GM23248 (cell line): ENCODE measurements around the gene LTBP3. TPM values are rescaled to one million over a fixed set of nuclear protein-coding genes. Genes with fewer than 3 reads are reported as not detected.

Source experiments
- DNase-seq: peaks from one replicate; pipeline ENCODE4 v3.0.0-alpha.2; 2015
- H2AFZ ChIP-seq: fragments of 200-600 bp; sonication (generic); 2 replicates; pipeline ENCODE4 v1.6.1; 2016; ENCODE audit warnings: antibody characterized with exemption
- H3F3A ChIP-seq: fragments of 200-600 bp; sonication (generic); 2 replicates; pipeline ENCODE4 v1.6.1; 2016; ENCODE audit warnings: mild to moderate bottlenecking, antibody characterized with exemption, mixed run types; ENCODE audit not compliant: insufficient read depth
- H3K27ac ChIP-seq: fragments of 200-600 bp; sonication (generic); 2 replicates; pipeline ENCODE4 v1.5.1; 2016; ENCODE audit warnings: mild to moderate bottlenecking
- H3K27me3 ChIP-seq: fragments of 200-600 bp; sonication (generic); replicated peaks from 2 replicates; pipeline ENCODE4 v1.6.1; 2016; ENCODE audit warnings: mild to moderate bottlenecking; ENCODE audit not compliant: insufficient read depth
- H3K36me3 ChIP-seq: fragments of 200-600 bp; sonication (generic); 2 replicates; pipeline ENCODE4 v1.6.1; 2016; ENCODE audit warnings: low read depth, mild to moderate bottlenecking
- H3K4me1 ChIP-seq: fragments of 200-600 bp; sonication (generic); 2 replicates; pipeline ENCODE4 v1.6.1; 2016; ENCODE audit warnings: mild to moderate bottlenecking; ENCODE audit not compliant: insufficient read depth
- H3K4me2 ChIP-seq: fragments of 200-600 bp; sonication (generic); one replicate; pipeline ENCODE4 v1.6.1; 2016; ENCODE audit warnings: mild to moderate bottlenecking; ENCODE audit not compliant: unreplicated experiment
- H3K4me3 ChIP-seq: fragments of 200-600 bp; sonication (generic); 2 replicates; pipeline ENCODE4 v1.5.1; 2016; ENCODE audit warnings: mild to moderate bottlenecking
- H3K79me2 ChIP-seq: fragments of 200-600 bp; sonication (generic); 2 replicates; pipeline ENCODE4 v1.6.1; 2016; ENCODE audit warnings: mild to moderate bottlenecking; ENCODE audit not compliant: insufficient read depth
- H3K9ac ChIP-seq: fragments of 200-600 bp; sonication (generic); 2 replicates; pipeline ENCODE4 v1.6.1; 2016; ENCODE audit warnings: mild to moderate bottlenecking
- H3K9me2 ChIP-seq: fragments of 200-600 bp; sonication (generic); 2 replicates; pipeline ENCODE4 v1.6.1; 2016; ENCODE audit warnings: mixed run types, mild to moderate bottlenecking, moderate library complexity; ENCODE audit not compliant: insufficient read depth
- H3K9me3 ChIP-seq: fragments of 200-600 bp; sonication (generic); one replicate; pipeline ENCODE4 v1.6.1; 2017; ENCODE audit warnings: low read depth
- H4K20me1 ChIP-seq: fragments of 200-600 bp; sonication (generic); 2 replicates; pipeline ENCODE4 v1.6.0; 2016; ENCODE audit not compliant: insufficient read depth
- EZH2 ChIP-seq: fragments of 200-600 bp; sonication (generic); IDR thresholded peaks from 2 replicates; pipeline ENCODE4 v1.6.1; 2018; ENCODE audit warnings: antibody characterized with exemption, mild to moderate bottlenecking; ENCODE audit not compliant: insufficient read depth, poor library complexity, severe bottlenecking
- EZH2phosphoT487 ChIP-seq: fragments of 200-600 bp; sonication (generic); IDR thresholded peaks from 2 replicates; pipeline ENCODE4 v1.6.1; 2018; ENCODE audit warnings: antibody characterized with exemption, moderate library complexity, mild to moderate bottlenecking, low read depth; ENCODE audit not compliant: insufficient read depth
- WGBS, 2 experiments: methylation state at CpG; one replicate each; pipeline ENCODE4 v1.1.6; 2015 to 2017; ENCODE audit warnings: low lambda C conversion rate in 2 of 2, low coverage in 1 of 2; ENCODE audit errors: missing lambda C conversion rate in 2 of 2; 5-methylcytosine and 5-hydroxymethylcytosine counted together
- in situ Hi-C: fragments of 300-500 bp; cut with MboI; formaldehyde crosslinking; loops from 2 replicates; pipeline ENCODE4 v1.15.0; 2020
- polyA plus RNA-seq: library from polyadenylated mRNA; unstranded; fragments of >200 nt; fragmentation: Nextera tagmentation; extraction: Ambion mirVana; gene quantifications from 2 replicates; pipeline ENCODE4 v1.2.1, GENCODE V29; 2016
- small RNA-seq: library from RNA; depleted of rRNA; stranded (forward); fragments of <200 nt; gene quantifications from one replicate; pipeline ENCODE3, GENCODE V24; 2014; ENCODE audit warnings: low read depth, low replicate concordance
- total RNA-seq: library from RNA; depleted of rRNA; stranded (reverse); fragments of >200 nt; shearing (Covaris generic); gene quantifications from 2 replicates; pipeline ENCODE4 v1.2.3, GENCODE V29; 2014; rRNA removed

Gene LTBP3
- total and polyA plus RNA-seq, 2 experiments from 2014 or later = 39.6 to 112 TPM

GRCh38 chr11:65491614-65492386, 66.4 kb downstream of the LTBP3 start:
- Histone ChIP-seq H3F3A (peaks cover 87% of the 10 kb centered on the region), H3K9ac (peak overlapping the region; percentile 91), H2AFZ (no peak overlapping the region), H3K36me3 (no peaks in the 10 kb centered on the region), H3K4me2 (peak overlapping the region; percentile 82), H3K9me3 (no peaks in the 10 kb centered on the region), H3K79me2 (peaks cover 58% of the 10 kb centered on the region), H3K4me1 (peaks cover 93% of the 10 kb centered on the region), H3K27ac (peak overlapping the region; percentile 100), H3K9me2 (no peaks in the 10 kb centered on the region), H4K20me1 (no peaks in the 10 kb centered on the region), H3K27me3 (no peaks in the 10 kb centered on the region), H3K4me3 (peak overlapping the region; percentile 43)
- DNase-seq = peak; percentile 96
- in situ Hi-C loops = no loop called here
- TF ChIP-seq EZH2phosphoT487 (no peak), EZH2 (no peak)
- WGBS, 2 experiments = 3% methylated on average over 17 of the region's 17 CpGs

- no peaks in the 10 kb centered on the region for H3K27me3 ChIP-seq
- DNase-seq = peak; percentile 34
- peaks cover 93% of the 10 kb centered on the region for H3K4me1 ChIP-seq
- H3F3A ChIP-seq = peaks cover 87% of the 10 kb centered on the region
- peak overlapping the region; percentile 43 for H3K4me3 ChIP-seq
- no peaks in the 10 kb centered on the region for H3K9me2 ChIP-seq
- peak overlapping the region; percentile 91 for H3K9ac ChIP-seq
- in situ Hi-C loops = no loop called here
- H3K4me2 ChIP-seq = peak overlapping the region; percentile 82
- H3K79me2 ChIP-seq = peaks cover 58% of the 10 kb centered on the region
- TF ChIP-seq EZH2 (no peak), EZH2phosphoT487 (no peak)
- 76 to 79% methylated on average over 3 of the region's 3 CpGs for WGBS, 2 experiments
- H3K36me3 ChIP-seq = no peaks in the 10 kb centered on the region
- H3K9me3 ChIP-seq = no peaks in the 10 kb centered on the region
- no peaks in the 10 kb centered on the region for H4K20me1 ChIP-seq
- peak overlapping the region; percentile 100 for H3K27ac ChIP-seq
- H2AFZ ChIP-seq = no peak overlapping the region
Measured at GRCh38 chr11:65491163-65491465, 67.0 kb downstream of the LTBP3 start.

GRCh38 chr11:65489706-65490320, 68.3 kb downstream of the LTBP3 start:
- peak overlapping the region; percentile 82 for H3K4me2 ChIP-seq
- H2AFZ ChIP-seq = no peak overlapping the region
- peak overlapping the region; percentile 91 for H3K9ac ChIP-seq
- peak overlapping the region; percentile 100 for H3K27ac ChIP-seq
- H3K27me3 ChIP-seq = no peaks in the 10 kb centered on the region
- H3K36me3 ChIP-seq = no peaks in the 10 kb centered on the region
- peaks cover 94% of the 10 kb centered on the region for H3K4me1 ChIP-seq
- 27 to 30% methylated on average over 8 of the region's 8 CpGs for WGBS, 2 experiments
- TF ChIP-seq EZH2phosphoT487 (no peak), EZH2 (no peak)
- H3K4me3 ChIP-seq = 0 out of 2 replicates have a peak overlapping the region, but pooled peaks have one; percentile 19
- H3K9me2 ChIP-seq = no peaks in the 10 kb centered on the region
- peaks cover 58% of the 10 kb centered on the region for H3K79me2 ChIP-seq
- in situ Hi-C loops = no loop called here
- H3K9me3 ChIP-seq = no peaks in the 10 kb centered on the region
- no peaks in the 10 kb centered on the region for H4K20me1 ChIP-seq
- peak; percentile 70 for DNase-seq
- peaks cover 88% of the 10 kb centered on the region for H3F3A ChIP-seq

GRCh38 chr11:65489035-65489705, 69.0 kb downstream of the LTBP3 start:
- Histone ChIP-seq H3K27me3 (no peaks in the 10 kb centered on the region), H3K27ac (peak overlapping the region; percentile 100), H3K4me3 (peak overlapping the region; percentile 53), H4K20me1 (no peaks in the 10 kb centered on the region), H3K4me1 (peaks cover 88% of the 10 kb centered on the region), H3F3A (peaks cover 82% of the 10 kb centered on the region), H3K9ac (peak overlapping the region; percentile 91), H2AFZ (no peak overlapping the region), H3K4me2 (peak overlapping the region; percentile 82), H3K79me2 (peaks cover 57% of the 10 kb centered on the region), H3K9me3 (no peaks in the 10 kb centered on the region), H3K36me3 (no peaks in the 10 kb centered on the region), H3K9me2 (no peaks in the 10 kb centered on the region)
- peak; percentile 92 for DNase-seq
- in situ Hi-C loops = no loop called here
- no peak for TF ChIP-seq EZH2phosphoT487
- no peak for TF ChIP-seq EZH2
- WGBS, 2 experiments = 13 to 17% methylated on average over 10 of the region's 10 CpGs

Small RNAs within 50 kb of the gene (small RNA-seq; reads per million reads assigned to genes)
- gene AP001362.1 (not detected), gene RF01684 (not detected)

Other genes starting within 250 kb of the LTBP3 start
- gene CDC42EP2, start 243.5 kb downstream of the LTBP3 start, total RNA-seq = 32.1 and 32.6 TPM in 2 replicates
- gene CDC42EP2, start 243.5 kb downstream of the LTBP3 start, polyA plus RNA-seq = 37.9 and 40.3 TPM in 2 replicates
- 27.7 and 30.0 TPM in 2 replicates for gene DPF2, start 224.5 kb downstream of the LTBP3 start, total RNA-seq
- gene DPF2, start 224.5 kb downstream of the LTBP3 start, polyA plus RNA-seq = 51.2 and 54.1 TPM in 2 replicates
- gene TIGD3, start 203.6 kb downstream of the LTBP3 start, total RNA-seq = not detected in 2 replicates
- gene TIGD3, start 203.6 kb downstream of the LTBP3 start, polyA plus RNA-seq = not detected in 2 replicates
- gene SLC25A45, start 175.7 kb downstream of the LTBP3 start, total RNA-seq = 3.6 and 6.4 TPM in 2 replicates
- 3.7 and 3.9 TPM in 2 replicates for gene SLC25A45, start 175.7 kb downstream of the LTBP3 start, polyA plus RNA-seq
- 80.2 and 106 TPM in 2 replicates for gene FRMD8, start 171.7 kb downstream of the LTBP3 start, total RNA-seq
- gene FRMD8, start 171.7 kb downstream of the LTBP3 start, polyA plus RNA-seq = 25.4 and 30.0 TPM in 2 replicates
- gene NEAT1, start 135.6 kb downstream of the LTBP3 start, total RNA-seq = 74.3 and 143 TPM in 2 replicates
- gene NEAT1, start 135.6 kb downstream of the LTBP3 start, polyA plus RNA-seq = 36.2 and 50.7 TPM in 2 replicates
- gene MALAT1, start 59.3 kb downstream of the LTBP3 start, total RNA-seq = 2,638 and 3,272 TPM in 2 replicates
- 7,376 and 13,207 TPM in 2 replicates for gene MALAT1, start 59.3 kb downstream of the LTBP3 start, polyA plus RNA-seq
- 115 and 133 TPM in 2 replicates for gene SCYL1, start 33.3 kb downstream of the LTBP3 start, total RNA-seq
- 90.7 and 98.6 TPM in 2 replicates for gene SCYL1, start 33.3 kb downstream of the LTBP3 start, polyA plus RNA-seq
- gene ZNRD2, start 12.1 kb upstream of the LTBP3 start, total RNA-seq = 41.9 and 54.5 TPM in 2 replicates
- 69.3 and 74.9 TPM in 2 replicates for gene ZNRD2, start 12.1 kb upstream of the LTBP3 start, polyA plus RNA-seq
- gene FAM89B, start 14.2 kb upstream of the LTBP3 start, total RNA-seq = 41.2 and 67.0 TPM in 2 replicates
- gene FAM89B, start 14.2 kb upstream of the LTBP3 start, polyA plus RNA-seq = 73.1 and 76.3 TPM in 2 replicates
- gene EHBP1L1, start 17.7 kb upstream of the LTBP3 start, total RNA-seq = 85.5 and 88.5 TPM in 2 replicates
- 11.5 and 12.6 TPM in 2 replicates for gene EHBP1L1, start 17.7 kb upstream of the LTBP3 start, polyA plus RNA-seq
- gene KCNK7, start 37.4 kb upstream of the LTBP3 start, total RNA-seq = not detected in 2 replicates
- not detected in 2 replicates for gene KCNK7, start 37.4 kb upstream of the LTBP3 start, polyA plus RNA-seq
- 17.6 and 24.7 TPM in 2 replicates for gene MAP3K11, start 55.9 kb upstream of the LTBP3 start, total RNA-seq
- 9.5 and 10.6 TPM in 2 replicates for gene MAP3K11, start 55.9 kb upstream of the LTBP3 start, polyA plus RNA-seq
- gene PCNX3, start 57.4 kb upstream of the LTBP3 start, total RNA-seq = 23.5 and 30.2 TPM in 2 replicates
- 8.1 and 8.6 TPM in 2 replicates for gene PCNX3, start 57.4 kb upstream of the LTBP3 start, polyA plus RNA-seq
- 15.9 and 16.6 TPM in 2 replicates for gene SIPA1, start 79.7 kb upstream of the LTBP3 start, total RNA-seq
- 10.8 and 13.0 TPM in 2 replicates for gene SIPA1, start 79.7 kb upstream of the LTBP3 start, polyA plus RNA-seq
- gene RELA, start 104.6 kb upstream of the LTBP3 start, total RNA-seq = 38.4 and 45.1 TPM in 2 replicates
- 67.8 and 74.3 TPM in 2 replicates for gene RELA, start 104.6 kb upstream of the LTBP3 start, polyA plus RNA-seq
- gene KAT5, start 153.9 kb upstream of the LTBP3 start, total RNA-seq = 36.6 and 47.4 TPM in 2 replicates
- gene KAT5, start 153.9 kb upstream of the LTBP3 start, polyA plus RNA-seq = 28.8 and 29.5 TPM in 2 replicates
- 45.7 and 56.1 TPM in 2 replicates for gene RNASEH2C, start 162.4 kb upstream of the LTBP3 start, total RNA-seq
- gene RNASEH2C, start 162.4 kb upstream of the LTBP3 start, polyA plus RNA-seq = 115 and 117 TPM in 2 replicates
- 14.8 and 16.4 TPM in 2 replicates for gene AP5B1, start 222.6 kb upstream of the LTBP3 start, total RNA-seq
- 4.4 and 4.9 TPM in 2 replicates for gene AP5B1, start 222.6 kb upstream of the LTBP3 start, polyA plus RNA-seq
- gene OVOL1, start 228.7 kb upstream of the LTBP3 start, total RNA-seq = not detected in 2 replicates
- gene OVOL1, start 228.7 kb upstream of the LTBP3 start, polyA plus RNA-seq = not detected in 2 replicates